HepG2 (cell line): Measurements from ENCODE around the gene CECR2. TPM values are rescaled to one million over a fixed set of nuclear protein-coding genes. Genes with fewer than 3 reads are reported as not detected.

ENCODE experiments used
- ATAC-seq: fragments of 200-7000 bp; cut with Tn5 transposase; 3 replicates; pipeline ENCODE4 v1.9.1; 2020; ENCODE audit warnings: mild to moderate bottlenecking, moderate library complexity
- BruUV-seq: library from RNA; stranded (reverse); fragments of 400-500 nt; replicated peaks from 2 replicates; lab custom pipeline; 2021; lab: Mats Ljungman, UMichigan
- CTCF ChIA-PET: fragments of 300-600 bp; formaldehyde crosslinking; extraction: SDS; loops from one replicate; lab custom pipeline; 2021; ENCODE audit warnings: low total read pairs, inconsistent platforms, low intra/inter-chr PET ratio; lab: Yijun Ruan, JAX
- POLR2A ChIA-PET: fragments of 350-600 bp; sonication (Branson Sonifier 250); formaldehyde crosslinking; loops from one replicate; lab custom pipeline; 2020; ENCODE audit warnings: antibody characterized with exemption, inconsistent platforms; lab: Yijun Ruan, JAX
- DNase-seq: peaks from one replicate; pipeline ENCODE4 v3.0.0-alpha.2; 2015; ENCODE audit warnings: low spot score
- FAIRE-seq: peaks from 3 replicates; lab custom pipeline; 2011; peaks lifted over from hg19 to GRCh38; lab: Jason Lieb, UNC
- H2AFZ ChIP-seq: one replicate; pipeline ENCODE4 v1.6.1; 2011; ENCODE audit warnings: low read length, inconsistent platforms
- H3K27ac ChIP-seq: fragments of 300-600 bp; 3 replicates; pipeline ENCODE4 v1.8.0; 2011; ENCODE audit warnings: mixed run types, mild to moderate bottlenecking, mixed read lengths, low read length, inconsistent platforms; ENCODE audit not compliant: insufficient read depth; ENCODE audit errors: extremely low read length
- H3K27me3 ChIP-seq, 2 experiments: fragments of 200-600 bp in 1 of 2; 2 replicates in 1 of 2; 3 replicates in 1 of 2; pipeline versions ENCODE4 v1.6.0 to v1.8.0; 2011; ENCODE audit warnings: low read length in 2 of 2, mild to moderate bottlenecking in 2 of 2, moderate library complexity in 2 of 2, inconsistent platforms in 1 of 2; ENCODE audit not compliant: insufficient read depth in 2 of 2, control insufficient read depth in 1 of 2
- H3K36me3 ChIP-seq, 2 experiments: fragments of 200-600 bp in 1 of 2; replicated peaks in 1 of 2; 2 replicates in 1 of 2; 3 replicates in 1 of 2; pipeline versions ENCODE4 v1.5.1 to v1.8.0; 2011; ENCODE audit warnings: low read length in 2 of 2, inconsistent platforms in 1 of 2; ENCODE audit not compliant: insufficient read depth in 2 of 2, control insufficient read depth in 1 of 2
- H3K4me1 ChIP-seq: 2 replicates; pipeline ENCODE4 v1.5.1; 2012; ENCODE audit warnings: low read length, inconsistent platforms; ENCODE audit not compliant: insufficient read depth
- H3K4me2 ChIP-seq: 2 replicates; pipeline ENCODE4 v1.6.0; 2011; ENCODE audit warnings: low read depth, low read length, inconsistent platforms
- H3K4me3 ChIP-seq, 3 experiments: fragments of 200-600 bp in 1 of 3; sonication (generic), shearing (Covaris generic) in 1 of 3; replicated peaks in 1 of 3; 2 replicates each; pipeline ENCODE4 v1.5.1; 2011 to 2016; ENCODE audit warnings: low read length in 3 of 3, inconsistent platforms in 2 of 3, low read depth in 2 of 3, mild to moderate bottlenecking in 2 of 3, control low read depth in 1 of 3, mixed read lengths in 1 of 3; ENCODE audit not compliant: insufficient read depth in 1 of 3
- H3K79me2 ChIP-seq: one replicate; pipeline ENCODE4 v1.6.1; 2011; ENCODE audit warnings: low read length, inconsistent platforms; ENCODE audit not compliant: insufficient read depth
- H3K9ac ChIP-seq: 2 replicates; pipeline ENCODE4 v1.6.0; 2011; ENCODE audit warnings: mild to moderate bottlenecking, low read depth, low read length, inconsistent platforms; ENCODE audit not compliant: insufficient read depth
- H3K9me3 ChIP-seq: 2 replicates; pipeline ENCODE4 v1.5.1; 2012; ENCODE audit warnings: mild to moderate bottlenecking, low read length
- H4K20me1 ChIP-seq: 2 replicates; pipeline ENCODE4 v1.6.0; 2011; ENCODE audit warnings: inconsistent platforms, mild to moderate bottlenecking, low read length, moderate library complexity; ENCODE audit not compliant: insufficient read depth
- AGO2 ChIP-seq: fragments of 200-400 bp; formaldehyde crosslinking; optimal IDR thresholded peaks from 2 replicates; pipeline ENCODE3; 2017; ENCODE audit warnings: mild to moderate bottlenecking, low read depth, low read length, moderate library complexity
- ARHGAP35 ChIP-seq: sonication (generic); formaldehyde crosslinking; IDR thresholded peaks from 2 replicates; pipeline ENCODE4 v1.9.0; 2022; ENCODE audit warnings: mild to moderate bottlenecking, inconsistent platforms, moderate library complexity, missing genetic modification reagents, borderline replicate concordance
- CCDC6 ChIP-seq: sonication (generic); formaldehyde crosslinking; IDR thresholded peaks from 2 replicates; pipeline ENCODE4 v1.8.1; 2022; ENCODE audit warnings: mild to moderate bottlenecking, missing genetic modification reagents, moderate library complexity
- EEA1 ChIP-seq: sonication (generic); formaldehyde crosslinking; IDR thresholded peaks from 2 replicates; pipeline ENCODE4 v1.5.1; 2020; ENCODE audit warnings: mild to moderate bottlenecking, missing genetic modification reagents, borderline replicate concordance
- GPN1 ChIP-seq: sonication (generic); formaldehyde crosslinking; IDR thresholded peaks from 2 replicates; pipeline ENCODE4 v1.5.1; 2020; ENCODE audit warnings: missing genetic modification reagents, borderline replicate concordance
- TEAD3 ChIP-seq: optimal IDR thresholded peaks from 2 replicates; pipeline ENCODE3; 2016; ENCODE audit warnings: borderline replicate concordance
- ZNF124 ChIP-seq: sonication (generic); formaldehyde crosslinking; IDR thresholded peaks from 2 replicates; pipeline ENCODE4 v1.4.0; 2020; ENCODE audit warnings: missing genetic modification reagents
- ZNF335 ChIP-seq: sonication (generic); formaldehyde crosslinking; IDR thresholded peaks from 2 replicates; pipeline ENCODE4 v1.4.0; 2020; ENCODE audit warnings: missing genetic modification reagents
- WGBS: methylation state at CpG from one replicate; pipeline ENCODE4 v1.1.6; 2017; ENCODE audit warnings: low lambda C conversion rate; 5-methylcytosine and 5-hydroxymethylcytosine counted together
- in situ Hi-C: cut with HindIII; loops from 2 replicates; pipeline ENCODE4 v1.10.0; 2017; ENCODE audit warnings: low pct_unique_long_range_greater_than_20kb; ENCODE audit not compliant: extremely low pct_ligation_motif_present
- intact Hi-C: fragments of 100-400 bp; cut with micrococcal nuclease; formaldehyde crosslinking; loops from one replicate; pipeline ENCODE4 v1.10.0; 2022; ENCODE audit not compliant: unreplicated experiment
- polyA plus RNA-seq, 8 experiments: library from polyadenylated mRNA; depleted of rRNA in 3 of 8; stranded (reverse) in 7 of 8; unstranded in 1 of 8; fragments of >200 nt; fragmentation: Illumina TruSeq in 4 of 8; extraction: Trizol in 4 of 8; gene quantifications; 2 replicates each; pipeline versions ENCODE4 v1.2.1 to v1.2.3, GENCODE V29; 2011 to 2016; ENCODE audit warnings: low read depth in 4 of 8, missing spikeins in 1 of 8, mixed read lengths in 1 of 8; ENCODE audit not compliant: insufficient read depth in 1 of 8
- total RNA-seq, 5 experiments: library from RNA; depleted of rRNA; stranded (reverse); fragments of >200 nt; fragmentation: Illumina TruSeq; extraction: Trizol; gene quantifications; 2 replicates each; pipeline ENCODE4 v1.2.3, GENCODE V29; 2016; ENCODE audit warnings: low read depth in 1 of 5
- TF ChIP-seq, protein P1 (sequence below): sonication (generic); formaldehyde crosslinking; IDR thresholded peaks from 2 replicates; pipeline ENCODE4 v1.8.1; 2023; ENCODE audit warnings: mild to moderate bottlenecking, inconsistent platforms, moderate library complexity, missing genetic modification reagents, borderline replicate concordance
- TF ChIP-seq, protein P2 (sequence below): sonication (generic); formaldehyde crosslinking; IDR thresholded peaks from 2 replicates; pipeline ENCODE4 v1.8.0; 2022; ENCODE audit warnings: missing genetic modification reagents, low read depth, mild to moderate bottlenecking, borderline replicate concordance

CECR2 gene
- total and polyA plus RNA-seq, 2 of the 13 experiments (the other 11 are each of a cell fraction or from before 2014, with no cell fraction given), result not detected

DNA sequence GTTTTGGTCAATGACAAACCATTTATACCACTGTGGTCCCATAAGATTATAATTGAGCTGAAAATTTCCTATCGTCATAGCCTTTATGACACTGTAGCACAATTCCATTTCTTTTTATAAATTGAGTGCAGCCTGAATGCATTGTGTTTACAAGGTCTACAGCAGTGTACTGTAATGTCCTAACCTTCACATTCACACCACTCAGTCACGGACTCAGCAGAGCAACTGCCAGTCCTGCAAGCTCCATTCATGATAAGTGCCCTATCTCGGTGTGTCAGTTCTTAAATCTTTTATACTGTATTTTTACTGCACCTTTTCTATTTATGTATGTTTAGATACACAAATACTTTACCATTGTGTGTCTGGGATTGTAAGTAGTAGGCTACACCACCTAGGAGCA, 138.8 kb downstream of the CECR2 start:
- FAIRE-seq (no peak), DNase-seq (no peak), ATAC-seq (no peak)
- no peak for TF ChIP-seq TEAD3 (CRISPR knock-in tag)
- TF ChIP-seq, protein P1, sequence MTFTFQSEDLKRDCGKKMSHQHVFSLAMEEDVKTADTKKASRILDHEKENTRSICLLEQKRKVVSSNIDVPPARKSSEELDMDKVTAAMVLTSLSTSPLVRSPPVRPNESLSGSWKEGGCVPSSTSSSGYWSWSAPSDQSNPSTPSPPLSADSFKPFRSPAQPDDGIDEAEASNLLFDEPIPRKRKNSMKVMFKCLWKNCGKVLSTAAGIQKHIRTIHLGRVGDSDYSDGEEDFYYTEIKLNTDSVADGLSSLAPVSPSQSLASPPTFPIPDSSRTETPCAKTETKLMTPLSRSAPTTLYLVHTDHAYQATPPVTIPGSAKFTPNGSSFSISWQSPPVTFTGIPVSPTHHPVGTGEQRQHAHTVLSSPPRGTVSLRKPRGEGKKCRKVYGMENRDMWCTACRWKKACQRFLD (CRISPR knock-in tag), result no peak
- TF ChIP-seq, protein P2, sequence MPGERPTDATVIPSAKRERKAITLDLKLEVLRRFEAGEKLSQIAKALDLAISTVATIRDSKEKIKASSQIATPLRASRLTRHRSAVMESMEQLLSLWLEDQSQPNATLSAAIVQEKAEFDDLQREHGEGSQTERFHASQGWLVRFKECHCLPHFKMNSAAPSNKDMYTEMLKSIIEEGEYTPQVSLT, result no peak
- no peak for TF ChIP-seq CCDC6
- TF ChIP-seq AGO2, result no peak
- no peak for TF ChIP-seq GPN1 (CRISPR knock-in tag)
- TF ChIP-seq ZNF335, result no peak
- TF ChIP-seq ZNF124 (CRISPR knock-in tag), result no peak
- TF ChIP-seq EEA1 (CRISPR knock-in tag), result no peak
- TF ChIP-seq ARHGAP35 (CRISPR knock-in tag), result no peak
- no peak overlapping the region for H3K4me2 ChIP-seq
- no peaks in the 10 kb centered on the region for H3K79me2 ChIP-seq
- no peak overlapping the region for H3K27ac ChIP-seq
- H2AFZ ChIP-seq, result no peak overlapping the region
- no peak overlapping the region for H3K9ac ChIP-seq
- no peaks in the 10 kb centered on the region for H3K4me1 ChIP-seq
- in situ Hi-C loops, result loop anchor here (10.0 kb wide), 1 partner anchor 433 kb away; no protein-coding TSS in a partner anchor
- POLR2A ChIA-PET, result no interaction called here
- H3K27me3 ChIP-seq, result peaks cover 0 to 41% of the 10 kb centered on the region in 2 experiments; a peak in 3 of 5 replicates
- no peaks in the 10 kb centered on the region for H3K36me3 ChIP-seq
- intact Hi-C loops, result no loop called here
- CTCF ChIA-PET, result no interaction called here
- H4K20me1 ChIP-seq, result no peaks in the 10 kb centered on the region
- 3% methylated on average over 3 of the region's 3 CpGs for whole genome bisulfite sequencing
- no peaks in the 10 kb centered on the region for H3K9me3 ChIP-seq
- no TSS peak for BruUV-seq
- no peak overlapping the region for H3K4me3 ChIP-seq
